Measurements from ENCODE around the gene MLN.

GRCh38 chr6:33792981-33793380 is 10.8 kb downstream of the MLN start:
- no peak for TF ChIP-seq CTCF (conservative IDR thresholded peaks at IDR 0.05; ENCODE audit: low read depth in 2 of 2)
- TF ChIP-seq, protein P1, sequence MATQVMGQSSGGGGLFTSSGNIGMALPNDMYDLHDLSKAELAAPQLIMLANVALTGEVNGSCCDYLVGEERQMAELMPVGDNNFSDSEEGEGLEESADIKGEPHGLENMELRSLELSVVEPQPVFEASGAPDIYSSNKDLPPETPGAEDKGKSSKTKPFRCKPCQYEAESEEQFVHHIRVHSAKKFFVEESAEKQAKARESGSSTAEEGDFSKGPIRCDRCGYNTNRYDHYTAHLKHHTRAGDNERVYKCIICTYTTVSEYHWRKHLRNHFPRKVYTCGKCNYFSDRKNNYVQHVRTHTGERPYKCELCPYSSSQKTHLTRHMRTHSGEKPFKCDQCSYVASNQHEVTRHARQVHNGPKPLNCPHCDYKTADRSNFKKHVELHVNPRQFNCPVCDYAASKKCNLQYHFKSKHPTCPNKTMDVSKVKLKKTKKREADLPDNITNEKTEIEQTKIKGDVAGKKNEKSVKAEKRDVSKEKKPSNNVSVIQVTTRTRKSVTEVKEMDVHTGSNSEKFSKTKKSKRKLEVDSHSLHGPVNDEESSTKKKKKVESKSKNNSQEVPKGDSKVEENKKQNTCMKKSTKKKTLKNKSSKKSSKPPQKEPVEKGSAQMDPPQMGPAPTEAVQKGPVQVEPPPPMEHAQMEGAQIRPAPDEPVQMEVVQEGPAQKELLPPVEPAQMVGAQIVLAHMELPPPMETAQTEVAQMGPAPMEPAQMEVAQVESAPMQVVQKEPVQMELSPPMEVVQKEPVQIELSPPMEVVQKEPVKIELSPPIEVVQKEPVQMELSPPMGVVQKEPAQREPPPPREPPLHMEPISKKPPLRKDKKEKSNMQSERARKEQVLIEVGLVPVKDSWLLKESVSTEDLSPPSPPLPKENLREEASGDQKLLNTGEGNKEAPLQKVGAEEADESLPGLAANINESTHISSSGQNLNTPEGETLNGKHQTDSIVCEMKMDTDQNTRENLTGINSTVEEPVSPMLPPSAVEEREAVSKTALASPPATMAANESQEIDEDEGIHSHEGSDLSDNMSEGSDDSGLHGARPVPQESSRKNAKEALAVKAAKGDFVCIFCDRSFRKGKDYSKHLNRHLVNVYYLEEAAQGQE (IDR thresholded peaks at IDR 0.05; ENCODE audit: unreplicated experiment) = no peak
- no peak for TF ChIP-seq POLR2AphosphoS5 (IDR thresholded peaks at IDR 0.05; ENCODE audit: low read depth)
- TF ChIP-seq EZH2 (IDR thresholded peaks at IDR 0.05; ENCODE audit: low read depth, unreplicated experiment) = no peak
